HL-60/S4 treated with retinoic acid at 250 ng/mL for 4 days and 3 days (cell line): Measurements from ENCODE around the gene ENG.
"Not testable (repeated sequence)": the region's sequence is repeated elsewhere in the genome, so short reads cannot be mapped to it uniquely, and the experiment has no call there.

ENCODE experiments used
- in situ Hi-C: fragments of 300-500 bp; cut with MboI; formaldehyde crosslinking; loops from 2 replicates; pipeline ENCODE4 v1.7.0; 2022; ENCODE audit warnings: low sequenced_read_pairs

The ENG gene

GRCh38 chr9:127796225-127796813, 58.1 kb downstream of the ENG start:
- in situ Hi-C loops = no loop called here

- in situ Hi-C loops = no loop called here
Observed at GRCh38 chr9:127794001-127794791, 60.3 kb downstream of the ENG start.

DNA sequence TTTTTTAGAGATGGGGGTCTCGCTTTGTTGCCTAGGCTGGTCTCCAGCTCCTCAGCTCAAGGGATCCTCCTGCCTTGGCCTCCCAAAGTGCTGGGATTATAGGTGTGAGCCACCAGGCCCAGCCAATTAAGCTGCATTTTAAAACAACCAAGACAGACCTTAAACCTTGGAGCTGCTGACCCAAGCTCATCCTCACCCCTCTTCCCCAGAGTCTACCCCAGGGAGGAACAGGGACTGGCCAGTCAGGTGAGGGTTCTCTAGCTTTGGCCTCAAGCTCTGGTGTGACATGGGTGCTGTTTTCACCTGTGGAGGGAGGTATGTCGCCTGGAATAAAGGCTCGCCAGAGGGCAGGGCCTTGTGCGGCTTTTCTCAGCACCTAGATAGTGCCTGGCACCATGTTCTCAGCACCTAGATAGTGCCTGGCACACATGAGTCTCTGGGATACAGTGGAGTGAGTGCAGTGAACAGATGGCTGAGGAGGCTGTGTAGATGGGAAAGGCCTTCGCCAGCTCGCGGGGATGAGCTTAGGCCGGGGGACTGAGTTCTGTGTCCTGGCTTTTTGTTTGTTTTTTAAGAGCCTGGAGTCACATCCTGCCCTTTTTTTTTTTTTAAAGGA, 61.3 kb downstream of the ENG start:
- in situ Hi-C loops = no loop called here

DNA sequence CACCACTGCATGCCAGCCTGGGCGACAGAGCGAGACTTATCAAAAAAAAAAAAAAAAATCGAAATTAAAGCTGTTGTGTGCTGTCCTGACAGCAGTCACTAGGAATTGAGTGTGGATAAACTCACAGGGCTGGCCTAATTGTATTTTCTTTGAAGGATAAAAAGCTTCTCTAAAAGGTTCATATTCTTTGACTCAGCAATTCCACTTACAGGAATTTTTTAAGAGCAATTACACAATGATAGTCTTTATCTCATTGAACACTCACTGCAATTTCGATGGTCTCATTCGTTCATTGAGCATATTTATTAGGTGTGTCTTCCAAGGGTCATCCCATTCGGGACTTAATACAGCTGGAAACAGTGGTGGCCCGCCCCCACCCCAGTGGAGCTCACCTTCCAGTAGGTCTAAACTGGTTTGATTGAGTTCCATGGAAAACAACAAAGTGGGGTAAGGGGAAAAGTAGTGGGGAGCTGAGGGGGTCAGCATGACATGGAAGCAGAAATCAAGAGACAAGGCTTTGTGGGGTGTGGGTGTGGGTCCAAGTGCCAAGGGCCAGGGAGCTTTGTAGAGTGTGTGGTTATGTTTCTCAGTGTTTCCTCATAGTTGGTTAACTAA, 61.9 kb downstream of the ENG start:
- in situ Hi-C loops = no loop called here

- in situ Hi-C loops = no loop called here
Observed at GRCh38 chr9:127791085-127791484, 63.4 kb downstream of the ENG start.

- in situ Hi-C loops = no loop called here
Observed at GRCh38 chr9:127790094-127790855, 64.2 kb downstream of the ENG start.

- in situ Hi-C loops = no loop called here
Observed at GRCh38 chr9:127789179-127789578, 65.3 kb downstream of the ENG start.

DNA sequence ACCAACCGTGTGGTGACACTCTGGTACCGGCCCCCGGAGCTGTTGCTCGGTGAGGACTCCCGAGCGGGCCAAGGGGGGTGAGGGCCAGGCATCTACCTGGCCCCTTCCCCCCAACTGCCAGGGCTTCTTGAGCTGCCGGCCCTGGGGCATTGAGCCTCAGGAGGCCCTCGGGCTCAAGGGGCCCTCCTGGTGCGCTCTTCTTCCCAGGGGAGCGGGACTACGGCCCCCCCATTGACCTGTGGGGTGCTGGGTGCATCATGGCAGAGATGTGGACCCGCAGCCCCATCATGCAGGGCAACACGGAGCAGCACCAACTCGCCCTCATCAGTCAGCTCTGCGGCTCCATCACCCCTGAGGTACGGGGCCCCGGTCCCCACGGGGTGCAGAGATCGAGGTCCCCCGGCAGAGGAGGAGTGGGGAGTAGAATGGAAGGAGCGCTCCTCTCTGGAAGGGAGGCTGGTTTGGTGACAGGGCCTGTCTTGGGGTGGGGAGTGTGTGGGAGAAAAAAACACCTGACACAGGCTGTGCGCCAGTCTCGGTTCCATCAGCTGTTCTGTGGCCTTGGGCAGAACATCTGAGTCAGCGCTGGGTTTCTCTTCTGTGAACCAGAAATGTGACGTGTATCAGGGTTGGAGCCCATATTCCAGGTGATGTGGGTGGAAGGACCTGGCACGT, 66.0 kb downstream of the ENG start:
- in situ Hi-C loops = no loop called here

DNA sequence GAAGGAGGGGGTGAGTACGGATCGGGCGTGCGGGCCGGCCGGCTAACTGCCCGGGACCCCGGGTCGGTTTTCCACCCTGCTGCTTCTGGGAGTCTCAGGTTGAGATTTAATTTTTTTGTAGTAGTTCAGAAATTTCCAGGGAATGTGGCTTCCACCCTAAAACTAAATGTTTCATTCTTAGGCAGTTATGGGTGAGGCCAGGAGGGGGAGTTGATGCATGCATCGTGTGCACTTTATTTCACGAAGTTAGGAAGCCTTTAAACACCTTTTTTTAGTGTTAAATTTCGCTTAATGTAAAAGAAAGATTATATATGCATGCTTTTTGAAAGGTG, 67.7 kb downstream of the ENG start:
- in situ Hi-C loops = no loop called here

DNA sequence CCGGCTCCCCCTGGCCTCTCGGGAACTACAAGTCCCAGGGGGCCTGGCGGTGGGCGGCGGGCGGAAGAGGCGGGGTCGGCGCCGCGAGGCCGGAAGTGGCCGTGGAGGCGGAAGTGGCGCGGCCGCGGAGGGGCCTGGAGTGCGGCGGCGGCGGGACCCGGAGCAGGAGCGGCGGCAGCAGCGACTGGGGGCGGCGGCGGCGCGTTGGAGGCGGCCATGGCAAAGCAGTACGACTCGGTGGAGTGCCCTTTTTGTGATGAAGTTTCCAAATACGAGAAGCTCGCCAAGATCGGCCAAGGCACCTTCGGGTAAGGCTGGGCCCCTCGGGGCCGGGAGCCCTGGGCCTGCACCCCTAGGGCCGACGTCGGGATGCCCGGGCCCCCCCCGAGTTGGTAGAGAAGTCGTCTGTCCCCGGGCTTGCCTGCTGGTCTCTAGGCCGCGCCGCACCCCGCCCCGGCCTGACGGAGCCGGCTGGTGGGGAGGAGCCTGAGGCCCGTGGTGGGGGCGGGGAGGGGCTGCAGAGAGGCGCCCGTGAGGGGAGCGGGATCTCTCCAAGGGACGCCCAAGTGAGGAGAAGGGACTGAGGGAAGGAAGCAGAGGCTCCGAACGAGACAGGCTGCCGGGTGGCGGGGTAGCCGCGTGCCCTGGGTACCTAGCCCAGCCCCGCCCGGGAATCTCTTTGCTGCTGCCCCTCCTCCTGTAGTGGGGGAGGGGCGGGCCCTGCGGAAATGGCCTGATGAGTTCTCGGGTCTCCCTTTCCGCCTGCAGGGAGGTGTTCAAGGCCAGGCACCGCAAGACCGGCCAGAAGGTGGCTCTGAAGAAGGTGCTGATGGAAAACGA, 68.3 kb downstream of the ENG start, which contains the start of gene CDK9:
TSS of gene CDK9 (plus strand) at position 102 of the 840 bp plus-strand sequence. CDS start at position 217, 115 bp downstream.
- in situ Hi-C loops = no loop called here

- in situ Hi-C loops = no loop called here
Observed at GRCh38 chr9:127785023-127785932, 69.2 kb downstream of the ENG start.

GRCh38 chr9:127783111-127784008, 71.1 kb downstream of the ENG start:
- in situ Hi-C loops = no loop called here

GRCh38 chr9:127781806-127782205, 72.7 kb downstream of the ENG start:
- in situ Hi-C loops = no loop called here

DNA sequence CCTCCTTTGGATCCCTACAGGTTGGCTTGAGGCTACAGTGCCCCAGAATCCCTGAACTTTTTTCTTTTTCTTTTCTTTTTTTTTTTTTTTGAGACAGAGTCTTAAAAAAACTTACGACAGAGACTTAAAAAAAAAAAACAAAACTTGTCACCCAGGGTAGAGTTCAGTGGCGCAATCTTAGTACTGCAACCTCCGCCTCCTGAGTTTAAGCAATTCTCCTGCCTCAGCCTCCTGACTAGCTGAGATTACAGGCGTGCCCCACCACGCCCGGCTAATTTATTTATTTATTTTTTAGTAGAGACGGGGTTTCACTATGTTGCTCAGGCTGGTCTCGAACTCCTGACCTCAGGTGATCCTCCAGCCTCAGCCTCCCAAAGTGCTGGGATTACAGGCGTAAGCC, 73.5 kb downstream of the ENG start:
- in situ Hi-C loops = not testable (repeated sequence)

GRCh38 chr9:127780126-127780885, 74.2 kb downstream of the ENG start:
- in situ Hi-C loops = no loop called here

DNA sequence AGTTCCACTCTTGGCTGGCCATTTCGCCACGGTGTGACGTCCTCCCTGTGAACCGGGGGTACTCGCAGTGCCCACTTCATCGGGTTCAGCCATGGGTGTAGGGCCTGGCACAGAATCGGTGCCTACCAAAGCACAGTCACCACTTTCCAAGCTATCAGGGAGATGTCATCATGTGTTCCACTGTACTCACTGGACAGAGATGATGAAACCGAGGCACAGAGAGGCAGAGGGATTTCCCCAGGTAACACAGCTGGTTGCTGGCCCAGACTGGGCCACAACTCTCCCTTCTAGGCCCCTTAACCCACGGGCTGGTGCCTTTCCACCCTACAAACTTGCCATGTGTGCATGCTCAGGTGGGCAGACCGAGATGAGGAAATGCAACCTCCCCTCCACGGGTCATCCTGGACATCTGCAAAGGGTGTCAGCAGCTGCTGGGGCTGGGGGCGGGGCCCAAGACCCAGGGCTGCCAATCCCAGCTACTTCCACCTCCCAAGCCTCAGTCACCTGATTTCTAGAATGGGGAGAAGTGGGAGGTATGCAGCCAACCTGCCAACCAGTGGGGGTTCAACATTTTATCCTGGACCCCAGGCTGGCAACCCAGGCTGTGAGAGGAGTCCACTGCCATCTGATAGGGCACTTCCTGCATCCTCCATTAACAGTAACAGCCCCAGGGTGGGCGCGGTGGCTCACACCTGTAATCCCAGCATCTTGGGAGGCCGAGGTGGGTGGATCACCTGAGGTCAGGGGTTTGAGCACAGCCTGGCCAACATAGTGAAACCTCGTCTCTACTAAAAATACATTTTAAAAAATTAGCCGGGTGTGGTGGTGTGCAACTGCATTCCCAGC, 75.1 kb downstream of the ENG start:
- in situ Hi-C loops = no loop called here
